ENCODE results near the gene CELF2.

Gene CELF2

GRCh38 chr10:11036424-11037011, 18.8 kb downstream of the CELF2 start:
- no peak for DNase-seq (ENCODE audit: low read depth)
- no peak for TF ChIP-seq MYC (IDR thresholded peaks at IDR 0.05; ENCODE audit: low read depth, low read length)
- TF ChIP-seq, protein P1, sequence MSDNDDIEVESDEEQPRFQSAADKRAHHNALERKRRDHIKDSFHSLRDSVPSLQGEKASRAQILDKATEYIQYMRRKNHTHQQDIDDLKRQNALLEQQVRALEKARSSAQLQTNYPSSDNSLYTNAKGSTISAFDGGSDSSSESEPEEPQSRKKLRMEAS (IDR thresholded peaks at IDR 0.05; ENCODE audit: low read depth, low read length): no peak
- no peak for TF ChIP-seq POLR2A (IDR thresholded peaks at IDR 0.05; ENCODE audit: extremely low read depth, insufficient read length)
- TF ChIP-seq CTCF (IDR thresholded peaks at IDR 0.05; ENCODE audit: low read depth, low read length): peak; percentile 27
- H3K4me3 ChIP-seq (ENCODE audit: low read depth, low read length): no peak overlapping the region

DNA sequence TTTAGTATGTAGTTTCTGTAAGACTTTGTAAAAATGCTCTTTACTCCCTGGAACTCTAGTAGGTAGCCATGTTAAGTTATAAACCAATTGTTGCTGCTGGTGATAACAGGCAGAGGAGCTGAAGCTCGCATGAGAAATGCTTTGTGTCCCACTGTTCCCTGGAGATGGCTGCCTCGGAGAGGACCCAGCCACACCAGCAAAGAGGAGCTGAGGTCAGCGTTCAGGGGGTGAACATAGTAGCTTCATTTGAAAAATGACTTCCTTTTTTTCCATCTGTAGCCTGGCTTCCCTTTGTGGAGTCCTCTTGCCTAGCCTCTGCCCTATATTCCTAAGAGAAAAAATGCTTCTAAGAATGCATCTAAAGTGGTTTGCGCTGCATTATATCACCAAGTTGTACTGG, 20.3 kb downstream of the CELF2 start:
- DNase-seq (ENCODE audit: low read depth): peak; percentile 8
- TF ChIP-seq POLR2A (IDR thresholded peaks at IDR 0.05; ENCODE audit: extremely low read depth, insufficient read length) (no peak), CTCF (IDR thresholded peaks at IDR 0.05; ENCODE audit: low read depth, low read length) (no peak), MYC (IDR thresholded peaks at IDR 0.05; ENCODE audit: low read depth, low read length) (no peak)
- TF ChIP-seq, protein P1 (IDR thresholded peaks at IDR 0.05; ENCODE audit: low read depth, low read length): no peak
- H3K4me3 ChIP-seq (ENCODE audit: low read depth, low read length): no peak overlapping the region

DNA sequence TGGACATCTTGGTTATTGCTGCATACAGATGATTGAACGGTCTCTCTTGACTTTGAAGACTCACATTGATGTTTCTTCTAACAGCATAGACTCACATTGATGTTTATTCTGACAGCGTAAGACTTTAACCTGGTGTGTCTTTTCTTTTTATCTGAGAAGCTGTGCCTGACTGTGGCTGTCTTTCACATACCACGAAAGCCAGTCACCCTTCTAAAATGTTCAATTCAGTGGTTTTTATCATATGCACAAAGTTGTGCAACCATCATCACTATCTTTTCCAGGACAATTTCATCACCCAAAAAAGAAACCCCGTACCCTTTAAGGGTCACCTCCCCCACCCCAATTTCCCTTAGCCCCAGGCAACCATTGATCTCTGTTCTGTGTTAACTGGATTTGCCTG, 24.7 kb downstream of the CELF2 start:
- no peak overlapping the region for H3K4me3 ChIP-seq (ENCODE audit: low read depth, low read length)
- TF ChIP-seq POLR2A (IDR thresholded peaks at IDR 0.05; ENCODE audit: extremely low read depth, insufficient read length): no peak
- TF ChIP-seq CTCF (IDR thresholded peaks at IDR 0.05; ENCODE audit: low read depth, low read length): no peak
- no peak for DNase-seq (ENCODE audit: low read depth)

DNA sequence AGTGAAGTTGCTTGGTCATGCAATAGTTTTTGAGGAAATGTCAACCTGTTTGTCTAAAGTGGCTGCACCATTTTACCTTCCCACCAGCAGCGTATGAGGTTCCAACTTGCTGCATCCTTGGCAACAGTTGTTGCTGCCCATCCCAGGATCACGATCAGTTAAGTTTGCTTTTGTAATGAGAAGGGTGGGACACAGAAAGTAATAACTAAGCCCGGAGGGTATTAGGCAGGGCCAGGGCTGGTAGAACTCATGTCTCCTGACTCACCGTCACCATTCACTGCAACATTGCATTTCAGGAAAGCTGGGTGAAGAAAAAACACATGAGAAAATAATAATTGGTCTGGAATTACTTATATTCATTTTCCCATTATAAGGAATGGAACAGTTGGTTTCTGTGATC, 25.4 kb downstream of the CELF2 start:
- DNase-seq (ENCODE audit: low read depth): no peak
- no peak for TF ChIP-seq POLR2A (IDR thresholded peaks at IDR 0.05; ENCODE audit: extremely low read depth, insufficient read length)
- TF ChIP-seq, protein P1 (IDR thresholded peaks at IDR 0.05; ENCODE audit: low read depth, low read length): no peak
- no peak for TF ChIP-seq MYC (IDR thresholded peaks at IDR 0.05; ENCODE audit: low read depth, low read length)
- no peak for TF ChIP-seq CTCF (IDR thresholded peaks at IDR 0.05; ENCODE audit: low read depth, low read length)
- no peak overlapping the region for H3K4me3 ChIP-seq (ENCODE audit: low read depth, low read length)

GRCh38 chr10:11043446-11044127, 25.9 kb downstream of the CELF2 start:
- no peak for TF ChIP-seq CTCF (IDR thresholded peaks at IDR 0.05; ENCODE audit: low read depth, low read length)
- TF ChIP-seq, protein P1 (IDR thresholded peaks at IDR 0.05; ENCODE audit: low read depth, low read length): no peak
- no peak for TF ChIP-seq POLR2A (IDR thresholded peaks at IDR 0.05; ENCODE audit: extremely low read depth, insufficient read length)
- no peak for TF ChIP-seq MYC (IDR thresholded peaks at IDR 0.05; ENCODE audit: low read depth, low read length)
- H3K4me3 ChIP-seq (ENCODE audit: low read depth, low read length): no peak overlapping the region
- DNase-seq (ENCODE audit: low read depth): no peak

Data from NB4 (cell line).